DMS79 treated with DMSO at 0.1 percent for 48 hours (cell line): Measurements from ENCODE around the gene DYSF.
A peak's percentile ranks its signal among the peaks of the same experiment; 100 is the strongest.

Experiments used
- DNase-seq: peaks from one replicate; lab custom pipeline; 2025; lab: John Stamatoyannopoulos, UW

The DYSF gene

DNA sequence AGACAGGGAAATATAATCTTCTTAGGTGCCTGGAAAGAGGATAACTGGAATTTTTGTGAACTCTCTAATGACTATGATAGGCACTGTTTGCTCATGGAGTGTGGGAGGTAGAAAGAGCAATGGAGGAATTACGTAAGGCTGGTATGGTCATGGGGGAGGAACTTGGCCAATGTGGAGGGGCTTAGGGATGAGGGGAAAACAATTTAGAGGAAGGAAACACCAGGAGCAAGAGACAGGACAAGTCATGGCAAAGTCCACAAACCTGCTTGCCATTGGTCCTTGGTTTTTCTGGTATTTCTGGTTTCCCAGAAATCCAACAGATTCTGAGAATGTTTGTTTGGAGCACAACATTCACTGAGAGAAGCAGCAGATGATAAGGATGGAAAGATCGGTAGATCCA, 274.2 kb downstream of the DYSF start:
- no peak for DNase-seq

DNA sequence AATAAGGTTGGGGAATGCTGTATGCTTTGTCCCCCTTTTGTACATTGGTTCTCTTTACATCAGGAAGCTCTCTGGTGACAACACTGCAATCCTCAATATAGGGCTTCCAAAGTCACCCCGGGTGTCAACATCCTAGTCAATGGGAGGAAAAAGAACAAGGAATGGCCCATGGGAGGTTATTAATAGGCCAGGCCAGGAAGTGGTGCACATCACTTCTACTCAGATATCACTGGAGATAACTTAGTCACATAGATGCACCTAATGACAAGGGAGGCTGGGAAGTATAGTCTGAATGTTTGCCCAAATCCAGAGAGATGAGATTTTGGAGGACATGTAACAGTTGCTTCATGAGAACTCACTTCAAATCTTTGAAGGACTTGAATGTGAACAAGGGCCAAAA, 274.7 kb downstream of the DYSF start:
- no peak for DNase-seq

DNA sequence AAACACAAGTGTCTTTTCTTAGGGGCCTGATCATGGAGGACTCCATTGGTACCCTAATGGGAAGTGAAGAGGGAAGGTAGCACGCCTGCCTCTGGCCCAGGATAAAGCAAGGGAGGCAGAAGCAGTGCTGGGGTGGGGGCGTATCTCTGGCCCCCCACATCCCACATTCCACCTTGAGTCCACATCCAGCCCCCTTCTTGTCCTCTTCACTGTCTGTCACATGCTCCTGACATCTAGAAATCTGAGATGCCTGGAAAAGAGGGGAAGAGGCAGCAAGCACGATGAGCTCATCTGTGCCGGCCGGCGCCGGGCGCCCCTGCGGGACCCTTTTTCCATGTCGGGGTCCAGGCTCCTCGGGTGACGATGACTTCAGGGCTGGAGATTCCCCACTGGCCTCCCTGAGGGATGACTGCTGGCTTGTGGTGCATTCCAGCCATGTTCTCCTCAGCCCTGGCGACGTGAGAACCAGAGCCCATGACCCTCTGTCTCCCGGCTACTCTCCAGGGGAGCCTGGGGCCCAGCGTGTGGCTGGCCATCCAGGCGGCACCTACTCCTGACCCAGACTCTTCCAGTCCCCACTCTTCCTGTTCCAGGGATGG, 277.5 kb downstream of the DYSF start:
- no peak for DNase-seq

DNA sequence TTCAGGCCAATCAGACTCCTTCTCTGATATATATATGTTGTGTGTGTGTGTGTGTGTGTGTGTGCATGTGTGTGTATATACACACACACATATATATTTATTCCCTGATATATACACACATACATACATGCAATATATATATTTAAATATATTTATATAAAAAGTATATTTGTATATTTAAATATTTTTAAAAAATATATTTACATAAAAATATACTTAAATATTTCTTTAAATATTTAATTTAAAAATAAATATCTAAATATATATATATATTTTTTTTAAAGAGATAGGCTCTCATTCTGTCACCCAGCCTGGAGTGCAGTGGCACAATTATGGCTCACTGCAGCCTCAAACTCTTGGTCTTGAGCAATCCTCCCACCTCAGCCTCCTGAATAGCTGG, 281.3 kb downstream of the DYSF start:
- DNase-seq, result no peak

DNA sequence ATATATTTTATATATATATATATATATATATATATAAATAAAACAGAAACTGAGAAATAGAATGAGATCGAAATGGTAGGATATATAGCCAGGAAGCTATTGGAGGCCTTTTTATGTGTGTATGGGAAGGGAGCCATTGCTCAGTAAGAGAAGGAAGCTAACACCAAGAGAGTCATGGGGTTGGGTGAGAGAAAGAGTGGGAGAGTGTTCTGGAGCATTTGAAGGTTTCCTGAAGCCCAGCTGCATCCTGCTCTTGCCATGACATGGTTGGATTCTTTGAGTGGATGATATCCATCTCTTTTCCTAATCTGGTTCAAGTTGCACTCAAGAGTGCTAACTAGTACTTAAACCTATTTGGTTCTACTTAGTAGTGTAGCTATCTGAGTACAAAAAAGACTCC, 282.3 kb downstream of the DYSF start:
- DNase-seq, result peak; percentile 83
